IMR-90 (cell line): ENCODE results near the gene OR7A5. TPM values are rescaled to one million over a fixed set of nuclear protein-coding genes. Genes with fewer than 3 reads are reported as not detected.

Experiments used
- ATAC-seq: fragments of 200-7000 bp; cut with Tn5 transposase; 2 replicates; pipeline ENCODE4 v1.9.1; 2020; ENCODE audit warnings: low read depth, mild to moderate bottlenecking, moderate library complexity
- BruUV-seq: library from RNA; stranded (reverse); fragments of 400-500 nt; replicated peaks from 2 replicates; lab custom pipeline; 2021; lab: Mats Ljungman, UMichigan
- CTCF ChIA-PET: fragments of 300-600 bp; formaldehyde crosslinking; extraction: SDS; loops from one replicate; lab custom pipeline; 2021; ENCODE audit warnings: antibody characterized with exemption; lab: Yijun Ruan, JAX
- POLR2A ChIA-PET: fragments of 300-600 bp; sonication (Branson Sonifier 250); formaldehyde crosslinking; loops from one replicate; lab custom pipeline; 2022; ENCODE audit warnings: antibody characterized with exemption; ENCODE audit not compliant: unreplicated experiment; lab: Charles Lee
- DNase-seq: peaks from one replicate; pipeline ENCODE4 v3.0.0; 2013
- H2AFZ ChIP-seq: replicated peaks from 2 replicates; pipeline ENCODE3; 2013; ENCODE audit warnings: low read length, mild to moderate bottlenecking; ENCODE audit not compliant: poor library complexity
- H2AK5ac ChIP-seq: 2 replicates; pipeline ENCODE4 v1.6.1; 2013; ENCODE audit warnings: low read depth, low read length, inconsistent platforms
- H2AK9ac ChIP-seq: replicated peaks from 2 replicates; pipeline ENCODE3; 2013; ENCODE audit warnings: mild to moderate bottlenecking, low read depth, low read length, moderate library complexity; ENCODE audit not compliant: poor library complexity
- H2BK120ac ChIP-seq: 2 replicates; pipeline ENCODE4 v1.6.1; 2013; ENCODE audit warnings: low read depth, low read length, inconsistent platforms
- H2BK15ac ChIP-seq: 3 replicates; pipeline ENCODE4 v1.6.1; 2013; ENCODE audit warnings: low read depth, low read length, inconsistent platforms
- H2BK20ac ChIP-seq: 2 replicates; pipeline ENCODE4 v1.6.1; 2013; ENCODE audit warnings: low read depth, mild to moderate bottlenecking, inconsistent platforms, low read length, moderate library complexity
- H2BK5ac ChIP-seq: 2 replicates; pipeline ENCODE4 v1.6.1; 2013; ENCODE audit warnings: mild to moderate bottlenecking, low read depth, low read length, inconsistent platforms; ENCODE audit not compliant: poor library complexity, severe bottlenecking
- H3K14ac ChIP-seq: replicated peaks from 2 replicates; pipeline ENCODE4 v1.6.1; 2013; ENCODE audit warnings: low read depth, low read length, inconsistent platforms
- H3K18ac ChIP-seq: 2 replicates; pipeline ENCODE4 v1.6.1; 2013; ENCODE audit warnings: low read depth, low read length, control low read depth
- H3K23ac ChIP-seq: 2 replicates; pipeline ENCODE4 v1.6.1; 2013; ENCODE audit warnings: low read depth, low read length, inconsistent platforms
- H3K27ac ChIP-seq: 2 replicates; pipeline ENCODE4 v1.5.1; 2013; ENCODE audit warnings: mild to moderate bottlenecking, control low read depth, low read length; ENCODE audit not compliant: insufficient read depth
- H3K27me3 ChIP-seq: 2 replicates; pipeline ENCODE4 v1.6.1; 2013; ENCODE audit warnings: low read length; ENCODE audit not compliant: control insufficient read depth, insufficient read depth
- H3K36me3 ChIP-seq: 2 replicates; pipeline ENCODE4 v1.6.1; 2013; ENCODE audit warnings: low read length, mixed read lengths; ENCODE audit not compliant: control insufficient read depth, insufficient read depth
- H3K4ac ChIP-seq: 2 replicates; pipeline ENCODE4 v1.6.1; 2013; ENCODE audit warnings: low read depth, low read length, inconsistent platforms
- H3K4me1 ChIP-seq: 2 replicates; pipeline ENCODE4 v1.6.1; 2013; ENCODE audit warnings: low read length, mixed read lengths; ENCODE audit not compliant: control insufficient read depth, insufficient read depth
- H3K4me2 ChIP-seq: 2 replicates; pipeline ENCODE4 v1.6.1; 2013; ENCODE audit warnings: low read depth, mild to moderate bottlenecking, control low read depth, low read length, moderate library complexity
- H3K4me3 ChIP-seq: 2 replicates; pipeline ENCODE4 v1.5.1; 2013; ENCODE audit warnings: low read depth, mild to moderate bottlenecking, control low read depth, low read length, moderate library complexity; ENCODE audit not compliant: insufficient read depth
- H3K56ac ChIP-seq: 2 replicates; pipeline ENCODE4 v1.6.1; 2013; ENCODE audit warnings: low read length, inconsistent platforms; ENCODE audit not compliant: insufficient read depth; ENCODE audit errors: extremely low read depth
- H3K79me1 ChIP-seq, 2 experiments: 2 replicates each; pipeline ENCODE4 v1.6.1; 2013; ENCODE audit warnings: low read length in 2 of 2, inconsistent platforms in 1 of 2, low read depth in 1 of 2
- H3K9ac ChIP-seq: 2 replicates; pipeline ENCODE4 v1.6.1; 2013; ENCODE audit warnings: low read depth, low read length, control low read depth
- H3K9me1 ChIP-seq: 2 replicates; pipeline ENCODE4 v1.6.1; 2013; ENCODE audit warnings: low read length, inconsistent platforms; ENCODE audit not compliant: insufficient read depth
- H3K9me3 ChIP-seq: 2 replicates; pipeline ENCODE4 v1.6.1; 2013; ENCODE audit warnings: low read length; ENCODE audit not compliant: control insufficient read depth, insufficient read depth
- H4K20me1 ChIP-seq: 2 replicates; pipeline ENCODE4 v1.6.1; 2013; ENCODE audit warnings: low read length, inconsistent platforms; ENCODE audit not compliant: insufficient read depth
- H4K5ac ChIP-seq: 2 replicates; pipeline ENCODE4 v1.6.1; 2013; ENCODE audit warnings: mild to moderate bottlenecking, low read depth, low read length, control low read depth
- H4K8ac ChIP-seq, 2 experiments: 2 replicates each; pipeline ENCODE4 v1.6.1; 2013; ENCODE audit warnings: low read depth in 2 of 2, low read length in 2 of 2, control low read depth in 1 of 2, inconsistent platforms in 1 of 2
- H4K91ac ChIP-seq: 2 replicates; pipeline ENCODE4 v1.6.1; 2013; ENCODE audit warnings: low read depth, low read length, inconsistent platforms; ENCODE audit not compliant: insufficient read depth
- CHD1 ChIP-seq: IDR thresholded peaks from 2 replicates; pipeline ENCODE4 v1.6.1; 2012; ENCODE audit warnings: low read depth, low read length, improper control_type of control experiment
- MXI1 ChIP-seq: IDR thresholded peaks from 2 replicates; pipeline ENCODE4 v1.6.1; 2012; ENCODE audit warnings: low read depth, mild to moderate bottlenecking, low read length, moderate library complexity, borderline replicate concordance
- NFE2L2 ChIP-seq: fragments of 150-350 bp; IDR thresholded peaks from 2 replicates; pipeline ENCODE4 v1.6.1; 2016; ENCODE audit warnings: low read depth, mild to moderate bottlenecking, low read length
- SMC3 ChIP-seq: fragments of 150-350 bp; IDR thresholded peaks from 2 replicates; pipeline ENCODE4 v1.6.1; 2016; ENCODE audit warnings: low read depth, mild to moderate bottlenecking, antibody characterized with exemption, low read length, moderate library complexity
- WGBS, 2 experiments: methylation state at CpG; one replicate each; pipeline versions ENCODE4 v1.1.5 to v1.1.7; 2013; ENCODE audit warnings: missing lambda C conversion rate in 2 of 2; ENCODE audit not compliant: insufficient read length in 1 of 2; ENCODE audit errors: extremely low coverage in 2 of 2; 5-methylcytosine and 5-hydroxymethylcytosine counted together
- dilution Hi-C: fragments of 300-500 bp; cut with HindIII; formaldehyde crosslinking; loops from one replicate; pipeline ENCODE4 v1.14.3; 2018; ENCODE audit warnings: low sequenced_read_pairs; ENCODE audit not compliant: unreplicated experiment
- in situ Hi-C: fragments of 300-500 bp; cut with MboI; formaldehyde crosslinking; loops from 3 replicates; pipeline ENCODE4 v1.14.3; 2019; ENCODE audit warnings: low sequenced_read_pairs, inconsistent platforms, mixed read lengths
- intact Hi-C: fragments of 100-400 bp; cut with micrococcal nuclease; formaldehyde crosslinking; loops from 2 replicates; pipeline ENCODE4 v1.10.0; 2022
- polyA plus RNA-seq, 3 experiments: library from polyadenylated mRNA; depleted of rRNA; stranded (reverse); fragments of >200 nt; gene quantifications; 2 replicates each; pipeline ENCODE4 v1.2.3, GENCODE V29; 2012; ENCODE audit warnings: low replicate concordance in 1 of 3
- total RNA-seq: library from RNA; depleted of rRNA; stranded (reverse); fragments of >200 nt; gene quantifications from 2 replicates; pipeline ENCODE4 v1.2.3, GENCODE V29; 2012
- TF ChIP-seq, protein P1 (sequence below): fragments of 150-350 bp; IDR thresholded peaks from 2 replicates; pipeline ENCODE4 v1.6.1; 2016; ENCODE audit warnings: low read depth, mild to moderate bottlenecking, low read length, moderate library complexity, borderline replicate concordance

OR7A5 gene
- total and polyA plus RNA-seq, 2 of the 4 experiments (the other 2 are of a cell fraction) = not detected

- H3K4me3 ChIP-seq = no peak overlapping the region
- H3K9me3 ChIP-seq = peaks cover 6% of the 10 kb centered on the region; the same call in 1 of the 2 replicates
- H3K27me3 ChIP-seq = no peaks in the 10 kb centered on the region
- H3K27ac ChIP-seq = no peak overlapping the region
- no peak overlapping the region for H2BK5ac ChIP-seq
- no peak overlapping the region for H4K5ac ChIP-seq
- BruUV-seq = no TSS peak
- no peak overlapping the region for H2BK20ac ChIP-seq
- CTCF ChIA-PET = no interaction called here
- intact Hi-C loops = no loop called here
- TF ChIP-seq NFE2L2 = no peak
- TF ChIP-seq SMC3 = no peak
- TF ChIP-seq CHD1 = no peak
- no peak for TF ChIP-seq MXI1
- TF ChIP-seq, protein P1, sequence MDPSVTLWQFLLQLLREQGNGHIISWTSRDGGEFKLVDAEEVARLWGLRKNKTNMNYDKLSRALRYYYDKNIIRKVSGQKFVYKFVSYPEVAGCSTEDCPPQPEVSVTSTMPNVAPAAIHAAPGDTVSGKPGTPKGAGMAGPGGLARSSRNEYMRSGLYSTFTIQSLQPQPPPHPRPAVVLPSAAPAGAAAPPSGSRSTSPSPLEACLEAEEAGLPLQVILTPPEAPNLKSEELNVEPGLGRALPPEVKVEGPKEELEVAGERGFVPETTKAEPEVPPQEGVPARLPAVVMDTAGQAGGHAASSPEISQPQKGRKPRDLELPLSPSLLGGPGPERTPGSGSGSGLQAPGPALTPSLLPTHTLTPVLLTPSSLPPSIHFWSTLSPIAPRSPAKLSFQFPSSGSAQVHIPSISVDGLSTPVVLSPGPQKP = no peak
- in situ Hi-C loops = no loop called here
- H4K20me1 ChIP-seq = no peaks in the 10 kb centered on the region
- no peak overlapping the region for H3K4me2 ChIP-seq
- POLR2A ChIA-PET = no interaction called here
- H3K4me1 ChIP-seq = no peaks in the 10 kb centered on the region
- no peak overlapping the region for H3K9ac ChIP-seq
- no peak for ATAC-seq
- H3K79me1 ChIP-seq = no peaks in the 10 kb centered on the region
- no peaks in the 10 kb centered on the region for H3K9me1 ChIP-seq
- H2AFZ ChIP-seq = no peak overlapping the region
- no peak overlapping the region for H3K4ac ChIP-seq
- no peak overlapping the region for H3K56ac ChIP-seq
- no peak overlapping the region for H2BK15ac ChIP-seq
- H2BK120ac ChIP-seq = no peak overlapping the region
- no peak for DNase-seq
- no peak overlapping the region for H3K18ac ChIP-seq
- H3K23ac ChIP-seq = no peak overlapping the region
- dilution Hi-C loops = no loop called here
- no peak overlapping the region for H4K8ac ChIP-seq
- no peak overlapping the region for H2AK5ac ChIP-seq
- WGBS, 2 experiments = no CpG with 5 or more reads among the region's 2 CpGs
- no peak overlapping the region for H2AK9ac ChIP-seq
- H3K36me3 ChIP-seq = no peaks in the 10 kb centered on the region
- no peak overlapping the region for H4K91ac ChIP-seq
- H3K14ac ChIP-seq = no peak overlapping the region
Measured at GRCh38 chr19:14814982-14815652, 19.9 kb downstream of the OR7A5 start.
